Measurements from ENCODE around the gene TAC3.
A peak's percentile ranks its signal among the peaks of the same experiment; 100 is the strongest.
"Not testable (repeated sequence)": the region's sequence is repeated elsewhere in the genome, so short reads cannot be mapped to it uniquely, and the experiment has no call there.

The TAC3 gene

GRCh38 chr12:57033431-57033830 is 17.1 kb upstream of the TAC3 start:
- no peak for DNase-seq (ENCODE audit: low spot score)

DNA sequence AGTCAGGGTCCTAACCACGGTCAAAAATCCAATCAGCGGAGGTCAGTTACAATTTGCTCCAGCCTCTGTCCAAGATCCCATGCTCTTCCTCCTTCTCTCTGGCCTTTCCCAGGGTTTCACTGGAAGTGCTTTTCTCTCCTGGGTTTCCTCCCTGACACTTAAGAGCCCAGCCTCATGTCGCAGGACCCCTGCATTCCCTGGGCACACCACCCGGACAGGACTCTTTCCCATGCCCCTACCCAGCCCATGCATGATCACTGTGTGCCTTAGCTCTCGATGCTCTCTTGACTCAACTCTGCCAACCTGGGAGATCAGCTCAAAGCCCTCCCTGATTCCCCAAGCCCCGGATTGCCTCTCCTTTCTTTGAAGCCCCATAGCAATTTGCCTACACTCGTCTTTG is 15.5 kb upstream of the TAC3 start:
- no peak for DNase-seq (ENCODE audit: low spot score)

- DNase-seq (ENCODE audit: low spot score) = no peak
Measured at GRCh38 chr12:57031138-57031725, 14.9 kb upstream of the TAC3 start.

DNA sequence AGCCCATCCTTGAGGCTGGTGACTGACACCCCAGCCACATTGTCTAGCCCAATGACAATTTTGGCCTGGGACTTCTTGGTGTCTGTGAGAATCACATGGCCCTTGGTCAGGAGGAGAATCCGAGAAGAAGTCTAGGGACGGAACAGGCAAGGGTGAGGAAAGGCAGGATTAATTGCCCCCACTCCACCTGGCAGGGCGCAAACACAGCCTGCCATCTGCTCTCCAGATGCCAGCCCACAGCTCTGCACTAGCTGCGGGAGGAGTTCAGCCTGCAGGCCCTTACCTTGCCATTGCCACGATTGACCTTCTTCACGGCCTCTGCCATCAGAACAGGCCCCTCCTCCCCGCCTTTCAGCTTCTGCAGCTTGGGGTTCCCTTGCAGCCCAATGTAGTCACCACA is 13.1 kb upstream of the TAC3 start:
- no peak for DNase-seq (ENCODE audit: low spot score)

GRCh38 chr12:57027805-57028153 is 11.4 kb upstream of the TAC3 start:
- DNase-seq (ENCODE audit: low spot score) = no peak

DNA sequence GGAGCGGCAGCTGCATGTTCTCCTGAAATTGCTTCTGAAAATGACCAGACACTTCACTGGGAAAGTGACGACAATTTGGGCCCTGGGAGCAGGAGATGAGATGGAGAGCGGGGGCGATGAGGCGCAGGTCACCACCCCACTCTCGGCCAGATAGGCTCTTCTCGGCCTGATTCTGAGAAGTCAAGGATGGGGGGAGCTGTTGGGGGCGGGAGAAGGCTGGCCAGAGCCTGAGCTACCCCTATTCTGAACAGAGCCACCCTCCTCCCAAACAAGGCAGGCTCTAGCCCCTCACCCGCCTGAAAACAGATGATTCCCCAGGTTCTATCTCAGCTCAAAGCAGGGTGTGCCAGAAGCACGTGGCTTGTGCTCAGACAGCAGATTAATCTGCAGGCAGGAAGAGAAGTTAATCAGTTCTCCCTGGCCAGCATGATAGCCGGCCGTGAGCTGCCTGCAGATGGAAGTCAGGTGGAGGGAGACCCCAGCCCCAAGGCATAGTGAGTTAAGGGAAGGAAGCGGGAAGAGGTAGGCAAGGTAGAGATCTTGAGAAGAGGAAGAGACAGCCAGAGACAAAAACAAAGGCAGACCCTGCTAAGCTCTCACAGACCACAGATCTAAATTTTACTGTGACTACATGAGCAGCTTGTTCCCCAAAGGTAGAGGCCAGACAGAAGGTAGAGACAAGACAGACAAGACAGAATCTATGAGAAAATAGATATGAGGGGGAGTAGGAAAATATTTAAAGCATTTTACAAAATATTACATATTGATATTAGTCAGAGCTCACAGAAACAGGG is 10.9 kb upstream of the TAC3 start:
- DNase-seq (ENCODE audit: low spot score) = no peak

DNA sequence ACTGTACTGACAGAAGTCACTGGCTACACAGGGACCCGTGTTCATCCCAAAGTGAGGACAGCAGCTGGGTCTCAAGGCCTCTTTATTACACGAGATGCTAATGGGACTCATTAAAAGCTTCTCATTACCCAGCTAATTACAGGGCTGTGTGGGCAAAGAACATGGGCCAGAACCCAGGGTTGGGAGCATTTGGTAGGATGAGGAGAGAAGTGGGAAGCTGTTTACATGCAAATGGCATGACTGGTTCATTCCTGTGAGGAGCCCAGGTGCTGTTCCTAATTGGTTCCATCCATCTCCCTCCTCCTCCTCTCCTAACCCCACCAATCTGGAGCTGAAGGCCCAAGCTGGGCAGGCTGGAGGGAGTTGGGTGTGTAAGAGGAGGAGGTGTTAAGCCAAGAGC is 8.9 kb upstream of the TAC3 start:
- DNase-seq (ENCODE audit: low spot score) = no peak

DNA sequence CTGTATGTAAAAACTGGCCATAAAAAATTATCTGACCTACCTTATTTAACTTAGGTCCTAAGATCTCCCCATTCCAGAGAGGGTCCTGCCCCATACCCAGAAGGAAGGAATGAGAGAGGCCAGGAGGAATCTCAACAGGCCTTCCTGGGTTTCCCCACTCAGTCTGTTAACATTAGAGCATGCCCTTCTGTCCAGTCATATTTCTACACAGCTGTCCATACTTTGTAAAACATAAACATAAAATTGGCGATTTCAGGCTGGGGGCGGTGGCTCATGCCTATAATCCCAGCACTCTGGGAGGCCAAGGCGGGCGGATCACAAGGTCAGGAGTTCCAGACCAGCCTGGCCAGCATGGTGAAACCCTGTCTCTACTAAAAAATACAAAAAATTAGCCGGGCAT is 6.0 kb upstream of the TAC3 start:
- not testable (repeated sequence) for DNase-seq (ENCODE audit: low spot score)

- DNase-seq (ENCODE audit: low spot score) = no peak
Measured at GRCh38 chr12:57019983-57020719, 3.8 kb upstream of the TAC3 start.

- no peak for DNase-seq (ENCODE audit: low spot score)
Measured at GRCh38 chr12:57018906-57019305, 2.6 kb upstream of the TAC3 start.

GRCh38 chr12:57018353-57018752 is 2.0 kb upstream of the TAC3 start:
- not testable (repeated sequence) for DNase-seq (ENCODE audit: low spot score)

DNA sequence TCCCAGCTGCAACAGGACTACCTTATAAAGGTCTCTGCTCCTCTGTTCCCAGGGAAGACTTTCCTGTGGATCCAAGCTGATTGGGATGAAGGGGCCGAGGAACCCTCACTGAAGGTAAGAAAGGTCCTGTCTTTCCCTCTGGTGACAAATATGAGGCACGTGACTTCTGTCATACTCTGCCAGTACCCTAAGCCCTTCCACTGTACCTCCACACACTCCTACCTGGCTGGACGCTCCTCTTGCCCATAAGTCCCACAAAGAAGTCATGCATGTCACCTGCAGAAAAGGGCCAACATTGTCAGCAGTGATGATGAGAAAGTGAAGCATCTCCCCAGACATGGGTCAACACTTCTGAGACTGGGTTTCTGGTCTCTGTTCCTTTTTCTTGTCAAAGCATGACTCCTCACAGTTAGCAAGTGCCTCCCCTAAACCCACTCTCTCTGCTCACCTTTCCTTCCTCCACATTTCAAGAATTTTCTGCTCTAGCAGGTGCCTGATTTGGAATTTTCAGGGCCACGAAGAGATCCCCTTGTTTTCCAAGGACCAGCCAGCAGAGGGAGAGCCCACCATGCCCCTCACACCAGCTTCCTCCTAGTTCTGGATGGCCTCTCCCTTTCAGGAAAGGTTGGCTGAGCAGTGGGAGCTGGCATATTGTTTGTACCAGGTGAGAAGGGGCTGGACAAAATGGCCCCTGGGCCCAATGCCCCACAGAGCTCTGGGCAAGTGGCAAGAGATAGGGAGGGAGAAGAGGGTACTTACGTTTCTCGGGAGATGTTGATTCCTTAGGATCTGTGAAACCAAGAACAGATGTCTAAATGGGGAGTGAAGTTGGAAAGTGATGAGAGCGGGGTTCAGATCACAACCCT is 3.5 kb downstream of the TAC3 start:
- no peak for DNase-seq (ENCODE audit: low spot score)

DNA sequence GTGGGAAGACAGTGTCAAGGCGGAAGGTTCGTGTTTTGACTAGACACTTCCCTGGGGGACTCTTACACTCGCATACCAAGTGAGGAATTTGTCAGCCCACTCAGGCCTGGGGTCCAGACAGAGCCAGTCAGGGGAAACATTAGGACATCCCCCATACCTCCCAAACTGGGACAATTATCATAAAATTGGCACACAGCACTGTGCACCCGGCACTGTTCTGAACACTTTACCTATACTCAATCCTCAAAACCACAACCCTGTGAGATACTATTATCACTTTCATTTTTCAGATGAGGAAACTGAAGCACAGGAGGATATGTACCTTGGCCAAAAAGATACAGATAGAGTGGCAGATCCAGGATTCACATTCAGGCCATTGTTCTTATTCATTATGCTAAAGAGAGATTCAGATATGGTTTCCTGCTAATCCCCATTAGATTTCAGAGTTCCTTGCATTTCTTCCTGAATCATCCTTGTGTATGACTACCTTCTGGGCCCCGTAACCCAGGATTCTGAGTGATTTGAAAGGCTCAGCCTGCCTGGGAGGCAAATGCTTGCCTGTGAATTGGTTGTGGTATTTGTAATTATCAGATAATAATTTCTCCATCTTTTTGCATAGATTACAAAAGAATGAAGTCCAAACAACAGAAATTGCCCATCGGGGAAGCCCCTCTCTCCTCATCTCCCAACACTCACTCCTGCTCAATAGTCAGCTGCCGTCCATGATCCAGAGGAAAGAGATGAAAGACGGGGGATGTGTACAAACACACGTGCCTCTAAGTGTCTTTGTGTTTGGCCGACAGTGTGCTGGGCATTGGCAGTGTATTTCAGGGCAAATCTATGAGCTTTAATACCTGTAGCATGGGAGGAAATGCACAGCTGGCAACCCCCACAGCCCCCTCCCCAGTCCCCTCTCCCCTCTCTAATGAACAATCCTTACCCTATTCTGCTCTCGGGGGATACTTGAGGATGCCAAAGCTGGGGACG is 4.6 kb downstream of the TAC3 start:
- no peak for DNase-seq (ENCODE audit: low spot score)

- no peak for DNase-seq (ENCODE audit: low spot score)
Measured at GRCh38 chr12:57010627-57011247, 5.6 kb downstream of the TAC3 start.

DNA sequence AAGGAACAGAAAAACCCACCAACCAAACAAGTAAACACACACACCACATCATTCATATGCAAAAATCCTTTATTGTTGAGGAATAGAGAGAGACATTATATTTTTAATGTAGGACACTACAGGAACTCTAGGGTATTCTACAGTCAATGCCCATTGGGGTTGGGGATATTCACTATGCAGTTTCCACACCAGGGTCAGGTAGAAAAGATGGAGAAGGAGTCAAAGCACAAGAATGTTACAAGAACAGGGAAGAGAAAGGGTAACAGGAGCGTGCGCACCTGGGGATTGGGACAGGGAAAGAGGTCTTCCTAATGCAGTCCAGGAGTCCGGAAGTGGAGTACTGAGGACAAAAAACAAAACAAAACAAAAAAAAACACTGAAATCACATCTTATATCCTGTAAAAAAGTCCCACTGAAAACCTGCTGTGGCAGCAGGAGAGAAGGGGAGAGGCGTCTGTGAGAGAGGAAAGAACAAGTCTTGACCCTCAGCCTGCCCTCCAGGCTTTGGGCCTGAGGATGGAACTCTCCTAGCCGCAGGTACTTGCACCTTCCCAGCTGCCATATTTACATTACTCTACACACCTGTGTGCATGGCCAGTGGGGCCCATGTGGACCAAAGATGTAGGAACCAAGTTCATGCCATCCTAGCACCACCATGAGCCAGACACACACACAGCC is 6.2 kb downstream of the TAC3 start:
- DNase-seq (ENCODE audit: low spot score) = no peak

DNA sequence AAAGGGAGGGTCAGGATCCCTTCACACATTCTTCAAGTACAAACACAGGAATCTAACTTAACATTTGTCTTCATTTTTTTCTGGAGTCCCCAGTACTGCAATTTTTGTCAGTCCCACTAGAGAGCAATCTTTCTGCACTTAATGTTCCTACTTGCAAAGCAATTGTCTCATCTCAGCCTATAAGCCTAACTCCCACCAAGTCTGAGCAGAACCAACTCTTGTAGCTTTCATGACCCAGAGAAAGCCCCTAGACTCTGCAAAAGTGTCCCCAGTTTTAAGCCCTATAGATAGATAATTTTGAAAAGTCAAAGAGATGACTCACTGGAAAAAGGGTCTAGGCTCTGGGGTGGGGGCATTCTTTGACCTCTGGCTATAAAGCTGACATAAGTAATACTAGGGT is 8.2 kb downstream of the TAC3 start:
- DNase-seq (ENCODE audit: low spot score) = peak; percentile 66

DNA sequence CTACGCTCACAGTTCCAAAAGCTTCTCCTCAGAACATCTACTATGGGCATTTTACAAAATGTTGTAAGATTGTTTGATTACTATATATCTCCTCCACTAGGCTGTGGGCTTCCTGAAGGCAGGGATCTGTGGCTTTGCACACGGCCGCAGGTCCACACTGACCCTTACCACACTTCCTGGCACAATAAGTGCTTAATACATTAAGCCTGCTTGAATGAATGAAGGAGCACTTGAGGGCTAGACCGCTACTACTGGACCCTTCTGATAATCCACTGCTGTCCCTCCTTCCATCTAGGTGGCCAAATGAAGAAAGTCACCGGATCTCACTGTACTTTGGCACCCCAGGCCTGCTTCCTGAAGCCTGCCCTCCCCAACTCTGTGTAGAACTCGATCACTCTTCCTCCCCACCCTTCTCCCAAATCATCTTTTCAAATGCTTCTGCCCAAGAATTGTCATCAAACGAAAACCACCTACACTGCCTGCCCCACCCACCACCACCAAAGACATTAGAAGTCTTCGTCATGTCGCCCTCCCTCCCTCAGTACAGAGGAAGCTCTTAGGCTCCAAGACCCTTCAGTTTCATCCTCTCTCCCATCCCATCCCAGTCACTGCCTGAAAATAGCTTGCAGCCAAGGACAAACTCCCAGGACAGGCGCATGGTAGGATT is 9.4 kb downstream of the TAC3 start:
- DNase-seq (ENCODE audit: low spot score) = no peak

- DNase-seq (ENCODE audit: low spot score) = peak; percentile 49
Measured at GRCh38 chr12:57005980-57006808, 10.1 kb downstream of the TAC3 start, which contains the start of gene ZBTB39. Gene ZBTB39 (minus strand): TSS chr12:57006546. CDS start chr12:57004917, 1,629 bp downstream.
